Smooth muscle cell (in vitro differentiated cells): ENCODE results near the gene SCN4A. TPM values are rescaled to one million over a fixed set of nuclear protein-coding genes. Genes with fewer than 3 reads are reported as not detected.

Experiments
- DNase-seq: peaks from one replicate; lab custom pipeline; 2025; ENCODE audit not compliant: unreplicated experiment; lab: John Stamatoyannopoulos, UW
- H2AFZ ChIP-seq: fragments of 200-600 bp; sonication (generic); 2 replicates; pipeline ENCODE4 v1.6.0; 2016; ENCODE audit warnings: antibody characterized with exemption, low read depth, mild to moderate bottlenecking
- H3F3A ChIP-seq: fragments of 200-600 bp; sonication (generic); 2 replicates; pipeline ENCODE4 v1.6.0; 2017; ENCODE audit warnings: antibody characterized with exemption, low read depth
- H3K27ac ChIP-seq: fragments of 200-600 bp; sonication (generic); 2 replicates; pipeline ENCODE4 v1.5.1; 2016; ENCODE audit warnings: low read depth, mild to moderate bottlenecking
- H3K27me3 ChIP-seq: fragments of 200-600 bp; sonication (generic); 2 replicates; pipeline ENCODE4 v1.6.1; 2016; ENCODE audit warnings: low read depth, mild to moderate bottlenecking
- H3K36me3 ChIP-seq: fragments of 200-600 bp; sonication (generic); 2 replicates; pipeline ENCODE4 v1.5.1; 2016; ENCODE audit warnings: low read depth
- H3K4me1 ChIP-seq: fragments of 200-600 bp; sonication (generic); 2 replicates; pipeline ENCODE4 v1.5.1; 2016; ENCODE audit warnings: low read depth
- H3K4me2 ChIP-seq: fragments of 200-600 bp; sonication (generic); 2 replicates; pipeline ENCODE4 v1.6.0; 2016; ENCODE audit warnings: mild to moderate bottlenecking
- H3K4me3 ChIP-seq: fragments of 200-600 bp; sonication (generic); 2 replicates; pipeline ENCODE4 v1.5.1; 2016; ENCODE audit warnings: mild to moderate bottlenecking
- H3K79me2 ChIP-seq: fragments of 200-600 bp; sonication (generic); 2 replicates; pipeline ENCODE4 v1.6.0; 2016; ENCODE audit warnings: low read depth, mild to moderate bottlenecking
- H3K9ac ChIP-seq: fragments of 200-600 bp; sonication (generic); 2 replicates; pipeline ENCODE4 v1.6.0; 2016; ENCODE audit warnings: low read depth
- H3K9me3 ChIP-seq: fragments of 200-600 bp; sonication (generic); replicated peaks from 2 replicates; pipeline ENCODE4 v1.5.1; 2016; ENCODE audit warnings: low read depth
- H4K20me1 ChIP-seq: fragments of 200-600 bp; sonication (generic); 2 replicates; pipeline ENCODE4 v1.6.0; 2016; ENCODE audit warnings: low read depth
- CTCF ChIP-seq: fragments of 200-600 bp; sonication (generic); IDR thresholded peaks from 2 replicates; pipeline ENCODE4 v1.5.1; 2017; ENCODE audit warnings: borderline replicate concordance, mild to moderate bottlenecking, antibody characterized with exemption; ENCODE audit not compliant: insufficient read depth, poor library complexity, severe bottlenecking
- WGBS: methylation state at CpG from one replicate; pipeline ENCODE4 v1.1.7; 2016; ENCODE audit warnings: low lambda C conversion rate; 5-methylcytosine and 5-hydroxymethylcytosine counted together
- polyA plus RNA-seq: library from polyadenylated mRNA; unstranded; fragments of >200 nt; fragmentation: Nextera tagmentation; extraction: Ambion mirVana; gene quantifications from 2 replicates; pipeline ENCODE4 v1.2.1, GENCODE V29; 2016
- total RNA-seq: library from RNA; depleted of rRNA; stranded (reverse); fragments of >200 nt; gene quantifications from 2 replicates; pipeline ENCODE4 v1.2.3, GENCODE V29; 2014

The SCN4A gene
- total and polyA plus RNA-seq, 2 experiments from 2014 or later: under 0.01 TPM; not detected in 1

GRCh38 chr17:63985387-63986140 is 12.8 kb upstream of the SCN4A start:
- no peak overlapping the region for H3K9ac ChIP-seq
- no peaks in the 10 kb centered on the region for H3F3A ChIP-seq
- TF ChIP-seq CTCF: no peak
- H3K9me3 ChIP-seq: no peaks in the 10 kb centered on the region
- no peaks in the 10 kb centered on the region for H3K79me2 ChIP-seq
- no peaks in the 10 kb centered on the region for H3K4me1 ChIP-seq
- H3K4me3 ChIP-seq: no peak overlapping the region
- no peaks in the 10 kb centered on the region for H3K27me3 ChIP-seq
- H4K20me1 ChIP-seq: no peaks in the 10 kb centered on the region
- whole genome bisulfite sequencing: 85% methylated on average over 13 of the region's 13 CpGs
- H3K4me2 ChIP-seq: no peak overlapping the region
- no peak overlapping the region for H2AFZ ChIP-seq
- no peak for DNase-seq
- no peak overlapping the region for H3K27ac ChIP-seq
- no peaks in the 10 kb centered on the region for H3K36me3 ChIP-seq

- no peak for TF ChIP-seq CTCF
- no peak overlapping the region for H3K9ac ChIP-seq
Observed at GRCh38 chr17:63984651-63985386, 12.1 kb upstream of the SCN4A start.

GRCh38 chr17:63984236-63984635 is 11.5 kb upstream of the SCN4A start:
- no peak overlapping the region for H3K27ac ChIP-seq
- WGBS: 74% methylated on average over 5 of the region's 5 CpGs
- no peak overlapping the region for H3K9ac ChIP-seq
- H3F3A ChIP-seq: no peaks in the 10 kb centered on the region
- DNase-seq: no peak
- no peak for TF ChIP-seq CTCF
- H3K9me3 ChIP-seq: no peaks in the 10 kb centered on the region
- H3K27me3 ChIP-seq: no peaks in the 10 kb centered on the region
- H3K4me3 ChIP-seq: no peak overlapping the region
- no peaks in the 10 kb centered on the region for H3K4me1 ChIP-seq
- H2AFZ ChIP-seq: no peak overlapping the region
- H3K79me2 ChIP-seq: no peaks in the 10 kb centered on the region
- no peaks in the 10 kb centered on the region for H3K36me3 ChIP-seq
- no peak overlapping the region for H3K4me2 ChIP-seq
- no peaks in the 10 kb centered on the region for H4K20me1 ChIP-seq

More at GRCh38 chr17:63984651-63985386, 12.1 kb upstream of the SCN4A start:
- Histone ChIP-seq H3K9me3 (no peaks in the 10 kb centered on the region), H4K20me1 (no peaks in the 10 kb centered on the region), H3K4me3 (no peak overlapping the region), H3K36me3 (no peaks in the 10 kb centered on the region), H3K4me2 (no peak overlapping the region), H3K79me2 (no peaks in the 10 kb centered on the region), H3K4me1 (no peaks in the 10 kb centered on the region), H3F3A (no peaks in the 10 kb centered on the region), H2AFZ (no peak overlapping the region), H3K27me3 (no peaks in the 10 kb centered on the region), H3K27ac (no peak overlapping the region)
- whole genome bisulfite sequencing: 85% methylated on average over 16 of the region's 16 CpGs
- no peak for DNase-seq
